Measurements from ENCODE around the gene CLTB.

DNA sequence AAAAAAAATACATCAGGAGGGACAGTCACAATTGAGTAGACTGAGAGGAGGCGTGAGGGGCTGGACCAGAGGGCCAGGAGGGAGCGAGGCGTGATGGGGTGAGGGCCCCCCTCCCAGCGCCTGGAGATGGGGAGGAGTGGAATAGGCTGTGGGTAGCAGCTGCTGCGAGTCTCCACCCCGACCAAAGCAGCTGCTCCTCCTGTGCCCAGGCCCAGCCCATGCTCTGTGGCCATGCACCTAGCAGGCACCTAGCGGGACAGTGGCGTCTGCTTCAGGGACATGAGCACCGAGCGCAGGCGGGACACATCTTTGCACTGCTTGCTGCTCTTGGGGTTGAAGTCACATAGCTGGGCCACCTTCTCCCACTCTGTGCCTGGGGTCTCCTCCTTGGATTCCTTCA lies 23.8 kb downstream of the CLTB start:
- TF ChIP-seq, protein P1, sequence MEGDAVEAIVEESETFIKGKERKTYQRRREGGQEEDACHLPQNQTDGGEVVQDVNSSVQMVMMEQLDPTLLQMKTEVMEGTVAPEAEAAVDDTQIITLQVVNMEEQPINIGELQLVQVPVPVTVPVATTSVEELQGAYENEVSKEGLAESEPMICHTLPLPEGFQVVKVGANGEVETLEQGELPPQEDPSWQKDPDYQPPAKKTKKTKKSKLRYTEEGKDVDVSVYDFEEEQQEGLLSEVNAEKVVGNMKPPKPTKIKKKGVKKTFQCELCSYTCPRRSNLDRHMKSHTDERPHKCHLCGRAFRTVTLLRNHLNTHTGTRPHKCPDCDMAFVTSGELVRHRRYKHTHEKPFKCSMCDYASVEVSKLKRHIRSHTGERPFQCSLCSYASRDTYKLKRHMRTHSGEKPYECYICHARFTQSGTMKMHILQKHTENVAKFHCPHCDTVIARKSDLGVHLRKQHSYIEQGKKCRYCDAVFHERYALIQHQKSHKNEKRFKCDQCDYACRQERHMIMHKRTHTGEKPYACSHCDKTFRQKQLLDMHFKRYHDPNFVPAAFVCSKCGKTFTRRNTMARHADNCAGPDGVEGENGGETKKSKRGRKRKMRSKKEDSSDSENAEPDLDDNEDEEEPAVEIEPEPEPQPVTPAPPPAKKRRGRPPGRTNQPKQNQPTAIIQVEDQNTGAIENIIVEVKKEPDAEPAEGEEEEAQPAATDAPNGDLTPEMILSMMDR (IDR thresholded peaks at IDR 0.05; ENCODE audit: insufficient read depth, low read depth, low read length), result no peak
- no peak for TF ChIP-seq EZH2 (IDR thresholded peaks at IDR 0.05; ENCODE audit: insufficient read depth, low read length)
